Measurements from ENCODE around the gene EPB41L3.
A peak's percentile ranks its signal among the peaks of the same experiment; 100 is the strongest.
"Not testable (repeated sequence)": the region's sequence is repeated elsewhere in the genome, so short reads cannot be mapped to it uniquely, and the experiment has no call there.

EPB41L3 gene

GRCh38 chr18:5543773-5544389, at the start of gene EPB41L3:
Gene EPB41L3, minus strand, starts transcription at chr18:5543997. Its CDS starts 54,814 bp downstream, at chr18:5489183.
- DNase-seq (ENCODE audit: low spot score), result peak; percentile 36

GRCh38 chr18:5588529-5588928, 44.7 kb upstream of the EPB41L3 start:
- no peak for DNase-seq (ENCODE audit: low spot score)

GRCh38 chr18:5585653-5586052, 41.9 kb upstream of the EPB41L3 start:
- no peak for DNase-seq (ENCODE audit: low spot score)

GRCh38 chr18:5584746-5585417, 41.1 kb upstream of the EPB41L3 start:
- DNase-seq (ENCODE audit: low spot score), result peak; percentile 13

GRCh38 chr18:5582849-5583681, 39.3 kb upstream of the EPB41L3 start:
- no peak for DNase-seq (ENCODE audit: low spot score)

- DNase-seq (ENCODE audit: low spot score), result peak; percentile 6
These were observed 38.3 kb upstream of the EPB41L3 start for GRCh38 chr18:5582076-5582475.

GRCh38 chr18:5574843-5575242, 31.0 kb upstream of the EPB41L3 start:
- no peak for DNase-seq (ENCODE audit: low spot score)

GRCh38 chr18:5571666-5572065, 27.9 kb upstream of the EPB41L3 start:
- DNase-seq (ENCODE audit: low spot score), result no peak

GRCh38 chr18:5570613-5571012, 26.8 kb upstream of the EPB41L3 start:
- DNase-seq (ENCODE audit: low spot score), result not testable (repeated sequence)

GRCh38 chr18:5568416-5568815, 24.6 kb upstream of the EPB41L3 start:
- no peak for DNase-seq (ENCODE audit: low spot score)

GRCh38 chr18:5558851-5559250, 15.1 kb upstream of the EPB41L3 start:
- DNase-seq (ENCODE audit: low spot score), result no peak

- DNase-seq (ENCODE audit: low spot score), result peak; percentile 48
These were observed 12.6 kb upstream of the EPB41L3 start for GRCh38 chr18:5556310-5556974.

GRCh38 chr18:5554629-5555028, 10.8 kb upstream of the EPB41L3 start:
- no peak for DNase-seq (ENCODE audit: low spot score)

- peak; percentile 76 for DNase-seq (ENCODE audit: low spot score)
These were observed 2.9 kb upstream of the EPB41L3 start for GRCh38 chr18:5546660-5547059.

GRCh38 chr18:5543036-5543680, 639 bp downstream of the EPB41L3 start:
- DNase-seq (ENCODE audit: low spot score), result peak; percentile 12

GRCh38 chr18:5542515-5543035, 1.2 kb downstream of the EPB41L3 start:
- DNase-seq (ENCODE audit: low spot score), result peak; percentile 28

- no peak for DNase-seq (ENCODE audit: low spot score)
These were observed 2.2 kb downstream of the EPB41L3 start for GRCh38 chr18:5541644-5542043.

- DNase-seq (ENCODE audit: low spot score), result no peak
These were observed 4.4 kb downstream of the EPB41L3 start for GRCh38 chr18:5539391-5539790.

- DNase-seq (ENCODE audit: low spot score), result no peak
These were observed 5.3 kb downstream of the EPB41L3 start for GRCh38 chr18:5538544-5538943.

- no peak for DNase-seq (ENCODE audit: low spot score)
These were observed 5.9 kb downstream of the EPB41L3 start for GRCh38 chr18:5537860-5538259.

GRCh38 chr18:5534845-5535244, 9.0 kb downstream of the EPB41L3 start:
- DNase-seq (ENCODE audit: low spot score), result no peak

GRCh38 chr18:5532066-5532465, 11.7 kb downstream of the EPB41L3 start:
- DNase-seq (ENCODE audit: low spot score), result no peak
